HCT116 (cell line): ENCODE data around the gene ACTN4. TPM values are rescaled to one million over a fixed set of nuclear protein-coding genes. Genes with fewer than 3 reads are reported as not detected.

Source experiments
- ATAC-seq: fragments of 200-7000 bp; cut with Tn5 transposase; 2 replicates; pipeline ENCODE4 v1.9.1; 2020; ENCODE audit warnings: mild to moderate bottlenecking, moderate library complexity
- BruUV-seq: library from RNA; stranded (reverse); fragments of 400-500 nt; replicated peaks from 2 replicates; lab custom pipeline; 2021; lab: Mats Ljungman, UMichigan
- CTCF ChIA-PET: fragments of 300-600 bp; sonication (Branson Sonifier 250); formaldehyde crosslinking; loops from one replicate; lab custom pipeline; 2021; ENCODE audit warnings: antibody characterized with exemption; lab: Charles Lee
- POLR2A ChIA-PET: fragments of 300-600, 350-600 bp; sonication (Branson Sonifier 250); formaldehyde crosslinking; loops from one replicate; lab custom pipeline; 2021; ENCODE audit warnings: antibody characterized with exemption; lab: Charles Lee
- RAD21 ChIA-PET, 2 experiments: fragments of 300-600 bp; sonication (Branson Sonifier 250); formaldehyde crosslinking; loops; one replicate each; lab custom pipeline; 2023; ENCODE audit warnings: low total read pairs in 2 of 2; ENCODE audit not compliant: uncharacterized antibody in 2 of 2, unreplicated experiment in 2 of 2, low non-redundant PET in 1 of 2; lab: Charles Lee
- DNase-seq: peaks from one replicate; pipeline ENCODE4 v3.0.0-alpha.2; 2010; ENCODE audit warnings: low read depth, low spot score
- H2AFZ ChIP-seq: fragments of 200-600 bp; shearing (Covaris generic), sonication (generic); 2 replicates; pipeline ENCODE4 v1.6.1; 2017; ENCODE audit warnings: low read depth, mixed run types, mixed read lengths, antibody characterized with exemption, low read length; ENCODE audit not compliant: poor library complexity, severe bottlenecking
- H3K27ac ChIP-seq: 2 replicates; pipeline ENCODE4 v1.5.1; 2012; ENCODE audit warnings: low read depth, low read length
- H3K27me3 ChIP-seq: fragments of 200-600 bp; sonication (generic); 2 replicates; pipeline ENCODE4 v1.6.1; 2016; ENCODE audit warnings: mixed run types, low read length, mixed read lengths; ENCODE audit not compliant: insufficient read depth
- H3K36me3 ChIP-seq, 2 experiments: fragments of 200-500 bp in 1 of 2; fragments of 200-600 bp in 1 of 2; sonication (Bioruptor generic) in 1 of 2; sonication (generic) in 1 of 2; 2 replicates each; pipeline versions ENCODE4 v1.5.1 to v1.6.1; 2014 to 2016; ENCODE audit warnings: low read length in 2 of 2, inconsistent platforms in 1 of 2, mixed read lengths in 1 of 2, mixed run types in 1 of 2; ENCODE audit not compliant: insufficient read depth in 2 of 2, control insufficient read depth in 1 of 2
- H3K4me1 ChIP-seq, 2 experiments: fragments of 200-600 bp in 1 of 2; sonication (generic) in 1 of 2; 2 replicates each; pipeline versions ENCODE4 v1.5.1 to v1.6.1; 2012 to 2017; ENCODE audit warnings: low read length in 2 of 2, inconsistent platforms in 1 of 2, mild to moderate bottlenecking in 1 of 2, mixed read lengths in 1 of 2, mixed run types in 1 of 2, moderate library complexity in 1 of 2; ENCODE audit not compliant: insufficient read depth in 2 of 2, control insufficient read depth in 1 of 2
- H3K4me2 ChIP-seq: fragments of 200-600 bp; sonication (generic); 2 replicates; pipeline ENCODE4 v1.6.1; 2017; ENCODE audit warnings: mixed run types, low read length, mixed read lengths
- H3K4me3 ChIP-seq, 2 experiments: fragments of 200-600 bp in 1 of 2; sonication (generic) in 1 of 2; replicated peaks in 1 of 2; 2 replicates each; pipeline ENCODE4 v1.5.1; 2011 to 2016; ENCODE audit warnings: low read length in 2 of 2, control low read depth in 1 of 2, low read depth in 1 of 2, mild to moderate bottlenecking in 1 of 2, mixed read lengths in 1 of 2, mixed run types in 1 of 2
- H3K79me2 ChIP-seq: fragments of 200-600 bp; sonication (generic); 2 replicates; pipeline ENCODE4 v1.6.1; 2017; ENCODE audit warnings: mild to moderate bottlenecking, mixed run types, low read length, moderate library complexity, mixed read lengths; ENCODE audit not compliant: insufficient read depth
- H3K9ac ChIP-seq: fragments of 200-600 bp; sonication (generic); 2 replicates; pipeline ENCODE4 v1.6.1; 2016; ENCODE audit warnings: low read length, mixed read lengths
- H3K9me2 ChIP-seq: fragments of 200-600 bp; sonication (generic), shearing (Covaris generic); 2 replicates; pipeline ENCODE4 v1.6.1; 2017; ENCODE audit warnings: mixed run types, mild to moderate bottlenecking, moderate library complexity; ENCODE audit not compliant: insufficient read depth
- H3K9me3 ChIP-seq, 2 experiments: fragments of 200-500 bp in 1 of 2; fragments of 200-600 bp in 1 of 2; sonication (Bioruptor generic) in 1 of 2; sonication (generic) in 1 of 2; 2 replicates each; pipeline ENCODE4 v1.6.1; 2014 to 2017; ENCODE audit warnings: low read length in 2 of 2, mixed read lengths in 2 of 2, inconsistent platforms in 1 of 2, low read depth in 1 of 2, mild to moderate bottlenecking in 1 of 2, mixed run types in 1 of 2, moderate library complexity in 1 of 2; ENCODE audit not compliant: control insufficient read depth in 1 of 2, insufficient read depth in 1 of 2
- H4K20me1 ChIP-seq: fragments of 200-600 bp; sonication (generic), shearing (Covaris generic); 2 replicates; pipeline ENCODE4 v1.6.1; 2017; ENCODE audit warnings: mixed run types, mild to moderate bottlenecking, moderate library complexity; ENCODE audit not compliant: insufficient read depth
- ATF3 ChIP-seq: IDR thresholded peaks from 2 replicates; pipeline ENCODE4 v1.6.1; 2012
- EGR1 ChIP-seq: IDR thresholded peaks from 2 replicates; pipeline ENCODE4 v1.6.1; 2012; ENCODE audit warnings: low read depth
- ELF1 ChIP-seq: IDR thresholded peaks from 2 replicates; pipeline ENCODE4 v1.6.1; 2012; ENCODE audit warnings: low read depth, borderline replicate concordance
- EZH2phosphoT487 ChIP-seq: fragments of 200-600 bp; IDR thresholded peaks from 2 replicates; pipeline ENCODE4 v1.6.1; 2018; ENCODE audit warnings: antibody characterized with exemption, borderline replicate concordance
- JUND ChIP-seq: IDR thresholded peaks from 2 replicates; pipeline ENCODE4 v1.6.1; 2012
- POLR2A ChIP-seq: IDR thresholded peaks from 2 replicates; pipeline ENCODE4 v1.7.0; 2011; ENCODE audit warnings: borderline replicate concordance; ENCODE audit not compliant: insufficient read depth, insufficient read length; ENCODE audit errors: extremely low read depth
- SIN3A ChIP-seq: IDR thresholded peaks from 2 replicates; pipeline ENCODE4 v1.6.1; 2012; ENCODE audit warnings: low read depth
- TCF7L2 ChIP-seq: IDR thresholded peaks from 2 replicates; pipeline ENCODE4 v1.7.0; 2011; ENCODE audit warnings: borderline replicate concordance, inconsistent platforms; ENCODE audit not compliant: insufficient read depth, insufficient read length; ENCODE audit errors: extremely low read depth
- YY1 ChIP-seq: IDR thresholded peaks from 2 replicates; pipeline ENCODE4 v1.6.1; 2011; ENCODE audit warnings: low read length, low read depth, moderate library complexity, mild to moderate bottlenecking; ENCODE audit not compliant: insufficient replicate concordance; ENCODE audit errors: extremely low read depth
- ZBTB33 ChIP-seq: IDR thresholded peaks from 2 replicates; pipeline ENCODE4 v1.6.1; 2011; ENCODE audit warnings: mild to moderate bottlenecking, low read length, moderate library complexity; ENCODE audit not compliant: insufficient replicate concordance; ENCODE audit errors: extremely low read depth
- intact Hi-C: fragments of 100-400 bp; cut with micrococcal nuclease; formaldehyde crosslinking; loops from 2 replicates; pipeline ENCODE4 v1.10.0; 2022
- total RNA-seq: library from RNA; stranded (reverse); gene quantifications from one replicate; pipeline ENCODE4 v1.2.1, GENCODE V29; 2021; ENCODE audit not compliant: unreplicated experiment
- TF ChIP-seq, protein P1 (sequence below), 3 experiments: fragments of 200-600 bp in 1 of 3; sonication (generic) in 1 of 3; IDR thresholded peaks in 2 of 3; conservative IDR thresholded peaks in 1 of 3; 2 replicates each; pipeline ENCODE4 v1.5.1; 2012 to 2017; ENCODE audit warnings: low read depth in 2 of 3, low read length in 2 of 3, antibody characterized with exemption in 1 of 3, borderline replicate concordance in 1 of 3, control low read depth in 1 of 3, mild to moderate bottlenecking in 1 of 3, mixed read lengths in 1 of 3, mixed run types in 1 of 3, moderate library complexity in 1 of 3; ENCODE audit not compliant: insufficient read depth in 1 of 3

Gene ACTN4
- total RNA-seq, 1 experiment from 2014 or later: 651 TPM

DNA sequence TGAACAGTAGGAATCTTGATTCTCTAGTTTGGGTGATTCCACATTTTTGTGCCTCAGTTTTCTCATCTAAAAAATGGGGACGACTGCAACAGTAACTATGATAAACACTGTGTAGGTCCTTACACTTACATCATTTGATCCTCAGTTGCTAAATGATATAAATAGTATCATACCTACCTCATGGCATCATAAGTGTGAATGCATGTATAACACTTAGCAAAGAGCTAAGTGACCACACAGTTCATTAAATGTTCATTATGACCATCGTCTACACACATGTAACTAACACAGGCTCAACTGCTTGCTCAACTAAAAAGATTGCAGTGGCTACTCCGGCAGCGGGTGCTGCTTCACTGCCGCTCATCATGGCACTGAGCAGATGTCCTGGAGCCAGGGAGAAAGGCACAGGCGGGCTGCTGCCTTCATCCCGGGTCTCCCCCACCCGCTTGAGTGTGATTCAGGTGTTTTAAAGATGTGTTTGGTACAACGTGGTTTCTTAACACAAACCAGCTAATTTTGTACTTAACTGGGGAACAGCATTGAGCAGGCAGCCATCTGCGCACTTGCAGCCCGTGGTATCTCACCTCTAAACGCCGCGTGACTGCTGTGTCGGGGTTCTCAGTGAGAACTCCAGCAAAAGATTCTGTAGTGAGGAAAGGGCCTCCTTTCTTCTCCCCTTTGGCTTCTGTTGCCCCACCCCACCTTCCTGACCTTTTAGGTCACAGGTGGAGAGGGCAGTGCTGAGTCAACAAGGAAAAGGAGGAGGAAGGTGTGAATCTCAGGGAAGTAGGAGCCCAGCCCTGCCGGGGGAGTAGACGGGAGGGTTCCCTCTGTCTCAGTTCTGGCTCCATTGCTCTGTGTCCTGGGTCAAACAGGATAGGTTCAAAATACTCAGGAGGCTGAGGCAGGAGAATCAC, 11.7 kb upstream of the ACTN4 start:
- Histone ChIP-seq H2AFZ (no peak overlapping the region), H3K36me3 (peaks cover 14 to 24% of the 10 kb centered on the region in 2 experiments; a peak in 3 of 4 replicates), H4K20me1 (no peaks in the 10 kb centered on the region), H3K9ac (peak overlapping the region; percentile 32), H3K27ac (peak overlapping the region; percentile 29), H3K4me3 (0 out of 4 replicates have a peak overlapping the region, but pooled peaks of 1 of the 2 experiments have one; percentile 12), H3K79me2 (peaks cover 11% of the 10 kb centered on the region; the same call in 1 of the 2 replicates), H3K9me3 (no peaks in the 10 kb centered on the region), H3K4me1 (peaks cover 15 to 53% of the 10 kb centered on the region in 2 experiments), H3K4me2 (peak overlapping the region; percentile 45), H3K27me3 (no peaks in the 10 kb centered on the region), H3K9me2 (no peaks in the 10 kb centered on the region)
- TF ChIP-seq EGR1: no peak
- no peak for TF ChIP-seq SIN3A
- no peak for TF ChIP-seq POLR2A
- TF ChIP-seq JUND: no peak
- TF ChIP-seq ATF3: no peak
- no peak for TF ChIP-seq ZBTB33
- TF ChIP-seq ELF1: no peak
- TF ChIP-seq, protein P1, sequence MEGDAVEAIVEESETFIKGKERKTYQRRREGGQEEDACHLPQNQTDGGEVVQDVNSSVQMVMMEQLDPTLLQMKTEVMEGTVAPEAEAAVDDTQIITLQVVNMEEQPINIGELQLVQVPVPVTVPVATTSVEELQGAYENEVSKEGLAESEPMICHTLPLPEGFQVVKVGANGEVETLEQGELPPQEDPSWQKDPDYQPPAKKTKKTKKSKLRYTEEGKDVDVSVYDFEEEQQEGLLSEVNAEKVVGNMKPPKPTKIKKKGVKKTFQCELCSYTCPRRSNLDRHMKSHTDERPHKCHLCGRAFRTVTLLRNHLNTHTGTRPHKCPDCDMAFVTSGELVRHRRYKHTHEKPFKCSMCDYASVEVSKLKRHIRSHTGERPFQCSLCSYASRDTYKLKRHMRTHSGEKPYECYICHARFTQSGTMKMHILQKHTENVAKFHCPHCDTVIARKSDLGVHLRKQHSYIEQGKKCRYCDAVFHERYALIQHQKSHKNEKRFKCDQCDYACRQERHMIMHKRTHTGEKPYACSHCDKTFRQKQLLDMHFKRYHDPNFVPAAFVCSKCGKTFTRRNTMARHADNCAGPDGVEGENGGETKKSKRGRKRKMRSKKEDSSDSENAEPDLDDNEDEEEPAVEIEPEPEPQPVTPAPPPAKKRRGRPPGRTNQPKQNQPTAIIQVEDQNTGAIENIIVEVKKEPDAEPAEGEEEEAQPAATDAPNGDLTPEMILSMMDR (IDR thresholded peaks at IDR 0.05 in 2 of 3, conservative IDR thresholded peaks at IDR 0.05 in 1 of 3; ENCODE audit: borderline replicate concordance in 1 of 3, insufficient read depth in 1 of 3, low read depth in 2 of 3, low read length in 2 of 3): no peak
- no peak for TF ChIP-seq YY1
- no peak for TF ChIP-seq TCF7L2
- TF ChIP-seq EZH2phosphoT487: no peak
- ChIA-PET CTCF (interaction anchor here (1.2 to 3.2 kb wide), 8 partner anchors 12 to 232 kb away, joined by 3 to 28 read pairs (median 8); partner anchors contain the start of genes ACTN4, EIF3K and FAM98C), RAD21 (no interaction called here), POLR2A (interaction anchor here (0.6 kb wide), 1 partner anchor 9 kb away, joined by 3 read pairs; no protein-coding TSS in a partner anchor)
- DNase-seq: no peak
- no TSS peak for BruUV-seq
- intact Hi-C loops: loop anchor here (2.0 to 10.0 kb wide), 3 partner anchors 121 to 297 kb away; partner anchors contain the start of genes FAM98C, MRPS12 and SARS2
- no peak for ATAC-seq
